NT2/D1 (cell line): ENCODE data around the gene GPX7.

Experiments
- YY1 ChIP-seq: IDR thresholded peaks from 2 replicates; pipeline ENCODE4 v1.6.1; 2011; ENCODE audit not compliant: insufficient read length, insufficient read depth
- ZNF274 ChIP-seq: IDR thresholded peaks from 2 replicates; pipeline ENCODE4 v1.6.1; 2011; ENCODE audit warnings: mild to moderate bottlenecking, low read depth, low read length

DNA sequence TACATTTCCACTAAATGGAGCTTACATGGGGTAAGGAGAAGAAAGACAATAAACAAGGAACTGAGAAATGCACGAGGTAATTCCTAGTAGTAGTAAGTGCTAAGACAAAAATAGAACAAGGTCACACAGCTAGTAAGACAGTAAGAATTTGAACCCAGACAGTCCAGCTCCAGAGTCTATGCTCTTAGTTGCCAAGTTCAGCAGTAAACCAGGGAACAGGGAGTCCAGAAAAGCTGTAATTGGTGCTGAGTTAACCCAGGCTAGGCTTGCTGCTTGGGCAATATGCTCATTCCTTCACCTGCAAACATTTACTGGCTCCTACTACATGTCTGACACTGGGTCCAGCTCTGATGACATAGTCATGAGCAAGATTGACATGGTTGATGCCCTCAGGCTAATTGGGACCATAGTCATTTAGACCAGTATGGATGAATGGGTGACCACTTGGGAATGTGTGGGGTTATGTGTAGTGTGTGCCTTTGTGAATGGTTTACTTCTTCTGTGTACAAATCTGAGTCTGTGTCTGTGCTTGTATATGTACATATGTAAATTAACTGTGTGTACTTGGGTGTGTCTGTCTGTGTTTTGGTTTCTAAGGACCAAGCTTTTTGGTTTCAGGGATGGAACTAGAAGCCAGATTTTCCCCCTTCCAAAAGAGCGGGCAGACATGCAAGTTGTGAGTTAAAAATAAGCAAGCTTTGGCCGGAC, 2.0 kb downstream of the GPX7 start:
- TF ChIP-seq YY1 (no peak), ZNF274 (no peak)
